GM18526 (cell line): Measurements from ENCODE around the gene DUSP8.

Experiments
- POLR2A ChIP-seq: IDR thresholded peaks from 3 replicates; pipeline ENCODE4 v1.6.1; 2011; ENCODE audit not compliant: insufficient read length; ENCODE audit errors: extremely low read depth

The DUSP8 gene

GRCh38 chr11:1581976-1582375 is 9.9 kb upstream of the DUSP8 start:
- TF ChIP-seq POLR2A: no peak

DNA sequence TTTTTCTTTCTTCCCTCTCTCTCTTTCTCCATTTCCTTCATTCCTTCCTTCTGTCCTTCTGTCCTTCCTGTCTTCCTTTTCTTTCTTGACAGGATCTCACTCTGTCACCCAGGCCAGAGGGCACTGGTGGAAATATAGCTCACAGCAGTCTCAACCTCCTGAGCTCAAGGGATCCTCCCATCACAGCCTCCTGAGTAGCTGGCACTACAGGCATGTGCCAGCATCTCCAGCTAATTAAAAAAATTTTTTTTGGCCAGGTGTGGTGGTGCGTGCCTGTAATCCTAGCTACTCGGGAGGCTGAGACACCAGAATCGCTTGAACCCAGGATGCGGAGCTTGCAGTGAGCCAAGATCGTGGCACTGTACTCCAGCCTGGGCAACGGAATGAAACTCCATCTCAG is 4.8 kb upstream of the DUSP8 start:
- no peak for TF ChIP-seq POLR2A

DNA sequence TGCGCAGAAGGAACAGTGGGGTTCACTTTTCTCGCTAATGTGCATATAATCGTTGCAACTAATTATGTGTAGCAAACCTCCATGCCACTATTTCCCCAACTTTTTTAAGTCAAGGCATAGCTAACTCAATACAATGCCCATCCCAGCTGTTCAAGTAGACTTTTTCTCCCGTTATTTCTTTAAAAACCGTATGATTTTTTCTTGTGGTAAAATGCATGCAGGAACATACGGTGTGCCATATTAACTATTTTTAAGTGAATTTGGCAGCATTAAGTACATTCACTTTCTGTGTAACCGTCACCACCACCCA is 2.8 kb upstream of the DUSP8 start:
- TF ChIP-seq POLR2A: no peak

DNA sequence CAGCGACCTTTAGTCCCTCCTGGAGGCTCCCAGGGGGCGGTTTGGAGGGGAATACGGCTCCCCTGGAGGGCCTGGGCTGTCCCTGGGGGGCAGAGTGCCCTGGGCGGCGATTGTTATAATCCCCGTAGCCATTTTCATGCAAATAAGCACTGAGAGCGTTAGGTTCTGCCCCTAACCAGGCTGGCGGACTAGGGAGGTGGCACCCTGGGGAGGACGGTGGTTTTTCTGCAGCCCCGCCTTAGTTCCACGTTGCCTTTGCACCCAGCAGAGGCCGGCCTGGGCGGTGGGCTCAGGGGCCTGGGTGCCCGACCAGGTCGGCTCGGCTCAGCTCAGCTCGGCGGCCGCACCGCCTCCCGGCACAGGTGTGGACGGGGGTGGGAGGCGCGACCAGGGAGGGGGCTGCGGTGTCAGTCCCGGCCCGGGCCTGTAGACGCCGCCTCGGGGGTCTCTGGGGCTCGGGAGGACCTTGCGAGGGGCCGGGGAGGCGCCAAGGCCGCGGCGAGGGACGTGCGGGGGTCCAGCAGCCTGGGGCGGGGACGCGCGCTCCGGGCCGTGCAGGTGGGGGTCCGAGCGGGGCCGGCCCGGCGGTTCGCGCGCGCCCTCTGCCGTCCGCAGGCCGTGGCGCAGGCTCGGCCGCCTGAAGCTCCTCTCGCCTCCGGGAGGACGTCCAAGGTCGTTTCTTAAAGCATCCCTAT is 2.3 kb upstream of the DUSP8 start:
- no peak for TF ChIP-seq POLR2A

- no peak for TF ChIP-seq POLR2A
Observed at GRCh38 chr11:1573903-1574237, 1.8 kb upstream of the DUSP8 start.

DNA sequence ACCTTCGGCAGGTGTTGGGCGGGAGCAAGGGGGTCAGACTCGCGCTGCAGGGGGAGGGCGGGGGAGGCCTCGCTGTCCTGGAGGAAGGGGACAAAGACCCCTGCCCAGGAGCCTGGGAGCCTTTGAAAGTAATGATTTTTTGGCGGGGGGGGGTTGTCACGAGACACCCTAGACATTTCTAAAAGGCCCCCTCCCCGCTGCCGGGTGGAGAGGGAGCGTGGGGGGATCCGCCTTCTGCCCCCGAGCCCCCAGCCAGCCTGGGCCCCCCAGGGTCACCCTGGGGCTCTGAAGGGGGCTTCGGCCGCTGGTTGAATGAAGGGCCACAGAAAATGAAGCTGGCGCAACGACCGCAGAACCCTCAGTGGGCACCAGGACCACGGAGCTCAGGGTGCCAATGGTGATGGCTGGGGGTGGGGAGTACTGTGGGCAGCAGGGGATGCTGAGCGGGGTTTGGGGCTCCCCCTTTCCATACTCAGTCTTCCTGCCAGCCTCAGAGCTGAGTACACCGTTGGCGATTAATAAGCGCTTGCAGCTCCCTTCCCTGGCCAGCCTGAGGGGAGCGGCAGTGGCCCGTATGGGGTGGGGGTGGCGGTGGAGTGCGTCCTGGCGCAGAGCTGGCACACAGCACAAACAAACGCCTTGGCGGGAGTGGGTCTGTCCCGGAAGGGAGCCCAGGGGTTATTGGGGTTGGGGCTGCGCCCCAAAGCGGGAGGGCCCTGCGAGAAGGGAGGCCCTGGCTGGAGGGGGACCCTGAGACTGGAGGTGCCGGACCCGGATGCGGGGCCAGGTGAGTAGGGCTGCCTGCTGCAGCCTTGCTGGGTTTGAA is 1.2 kb upstream of the DUSP8 start:
- TF ChIP-seq POLR2A: no peak

DNA sequence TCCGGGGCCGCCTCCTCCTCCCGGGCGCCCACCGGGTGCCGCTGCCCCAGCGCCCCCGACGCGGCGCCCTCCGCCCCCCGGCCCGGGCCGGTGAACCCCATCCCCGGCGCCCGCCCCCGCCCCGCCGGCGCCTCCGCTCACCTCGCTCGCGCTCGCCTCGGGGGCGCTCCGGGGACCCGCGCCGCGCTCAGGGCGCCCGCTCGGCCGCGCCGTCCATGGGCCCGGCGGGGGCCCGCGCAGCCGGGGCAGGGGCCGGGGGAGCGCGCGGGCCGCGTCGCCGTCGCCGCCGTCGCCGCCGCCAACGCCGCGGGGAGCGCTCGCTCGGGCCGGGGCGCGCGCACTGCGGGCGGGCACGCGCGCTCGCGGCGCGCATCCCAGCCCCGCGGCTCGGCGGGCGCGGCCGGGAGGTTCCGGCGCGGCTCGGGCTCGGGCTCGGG is 293 bp downstream of the DUSP8 start:
- no peak for TF ChIP-seq POLR2A

DNA sequence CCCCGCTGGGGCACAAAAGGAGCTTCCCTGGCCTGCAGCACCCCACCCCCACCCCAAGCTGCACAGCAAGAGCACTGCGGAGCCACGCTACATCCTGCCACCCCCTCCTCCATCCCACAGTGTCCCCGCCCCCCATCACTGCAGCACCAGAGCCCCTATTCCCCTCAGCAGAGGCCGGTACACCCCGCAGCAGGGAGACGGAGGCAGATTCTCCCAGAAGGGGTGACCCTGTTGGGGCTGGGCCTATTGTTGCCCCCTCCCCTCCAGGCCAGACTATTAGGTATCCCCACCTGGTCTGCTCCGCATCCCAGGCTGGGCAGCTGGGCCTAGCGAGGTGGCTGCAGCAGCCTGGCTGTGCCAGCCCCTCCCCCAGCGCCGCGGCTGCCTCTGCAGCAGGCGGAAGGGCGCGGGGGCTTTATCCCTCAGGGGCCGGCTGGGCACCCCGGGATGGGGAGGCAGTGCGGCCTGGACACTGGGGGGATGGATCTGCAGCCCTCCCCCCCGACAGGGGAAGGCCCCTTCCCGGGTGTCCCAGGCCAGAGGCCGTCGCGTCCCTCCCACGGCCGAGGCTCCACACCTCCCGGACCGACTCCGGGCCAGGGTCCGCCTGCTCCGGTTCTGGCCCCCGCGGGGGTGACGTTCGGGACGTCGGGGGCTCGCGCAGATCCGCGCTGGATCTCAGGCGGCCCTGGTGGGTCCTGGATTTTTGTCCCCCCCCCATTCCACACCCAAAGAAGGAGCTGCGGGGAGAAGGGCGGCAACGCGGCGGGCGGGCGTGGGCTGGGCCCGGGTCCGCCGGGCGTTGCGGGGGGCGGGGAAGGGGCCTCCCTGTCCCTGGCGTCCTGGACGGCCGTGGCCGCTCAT is 943 bp downstream of the DUSP8 start:
- no peak for TF ChIP-seq POLR2A

DNA sequence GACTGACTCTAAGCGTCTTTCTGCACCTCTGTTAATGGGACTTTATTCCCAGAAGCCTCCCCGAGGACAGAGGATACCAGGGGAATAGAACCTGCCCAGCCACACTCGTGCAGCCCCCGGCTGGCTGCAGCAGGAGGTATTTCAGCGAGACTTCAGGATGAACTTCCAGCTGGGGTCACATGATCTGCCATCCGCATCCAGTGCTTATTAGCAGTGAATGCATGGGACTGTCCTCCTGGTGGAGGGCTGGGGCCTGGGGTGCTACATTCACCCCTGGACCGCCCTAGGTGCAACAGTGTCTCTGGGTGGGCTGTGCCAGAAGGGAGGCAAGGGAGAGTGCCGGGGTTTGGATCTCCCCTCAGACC is 1.6 kb downstream of the DUSP8 start:
- TF ChIP-seq POLR2A: no peak

GRCh38 chr11:1570001-1570453 is 2.0 kb downstream of the DUSP8 start:
- TF ChIP-seq POLR2A: no peak

- no peak for TF ChIP-seq POLR2A
Observed at GRCh38 chr11:1569251-1569780, 2.8 kb downstream of the DUSP8 start.

DNA sequence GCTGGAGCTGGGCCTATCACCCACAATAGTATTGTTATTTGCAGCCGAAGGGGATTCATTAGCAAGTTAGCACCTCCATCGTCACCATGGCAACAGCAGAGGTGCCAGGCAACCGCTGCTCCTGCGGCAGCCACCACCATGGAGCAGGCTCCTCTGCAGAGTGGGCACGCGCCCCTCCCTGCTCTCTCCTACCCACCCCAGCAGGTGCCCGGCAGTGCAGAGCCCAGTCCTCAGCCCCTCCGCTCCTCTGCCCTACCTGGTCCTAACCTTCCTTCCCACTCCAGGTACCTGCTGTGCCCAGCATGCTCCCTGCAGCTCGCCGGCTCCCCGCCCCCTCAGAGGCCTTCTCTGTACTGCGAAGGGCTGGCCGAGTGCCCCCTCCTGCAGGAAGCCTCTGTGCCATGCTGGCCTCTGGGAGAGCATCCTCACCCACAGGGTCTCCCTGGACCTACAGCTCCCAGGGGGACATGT is 3.6 kb downstream of the DUSP8 start:
- TF ChIP-seq POLR2A: no peak

- no peak for TF ChIP-seq POLR2A
Observed at GRCh38 chr11:1567721-1568100, 4.4 kb downstream of the DUSP8 start.

DNA sequence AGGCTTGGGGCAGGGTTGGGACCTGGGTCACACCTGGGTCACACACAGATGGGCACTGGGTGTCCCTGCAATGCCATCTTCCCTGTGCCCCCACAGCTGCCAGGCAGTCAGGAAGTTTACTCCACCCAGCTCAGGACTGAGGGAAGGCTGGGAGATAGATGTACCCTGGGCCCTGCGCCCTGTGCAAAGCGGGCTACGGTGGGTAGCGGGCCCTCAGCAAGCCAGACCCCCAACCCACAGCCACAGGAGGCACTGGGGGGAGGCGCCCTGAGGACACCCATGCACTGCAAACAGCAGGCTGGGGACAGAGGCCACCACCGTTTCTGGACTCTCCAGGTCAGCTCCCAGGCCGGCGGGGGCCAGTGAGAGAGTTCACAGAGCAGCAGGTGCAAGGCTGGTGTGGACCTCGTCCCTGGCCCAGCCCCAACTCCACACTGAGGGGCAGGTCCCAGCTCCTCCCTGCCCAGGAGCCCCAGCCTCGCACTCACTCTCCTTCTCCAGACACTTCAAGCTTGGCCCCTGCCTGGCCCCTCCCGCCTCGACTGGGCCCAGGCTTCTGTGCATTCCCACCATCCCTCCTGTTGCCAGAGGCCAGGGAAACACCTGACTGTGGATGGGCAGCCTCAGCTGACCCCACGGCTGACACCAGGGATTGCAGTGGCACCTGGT is 4.9 kb downstream of the DUSP8 start:
- no peak for TF ChIP-seq POLR2A

GRCh38 chr11:1566381-1567051 is 5.6 kb downstream of the DUSP8 start:
- no peak for TF ChIP-seq POLR2A

DNA sequence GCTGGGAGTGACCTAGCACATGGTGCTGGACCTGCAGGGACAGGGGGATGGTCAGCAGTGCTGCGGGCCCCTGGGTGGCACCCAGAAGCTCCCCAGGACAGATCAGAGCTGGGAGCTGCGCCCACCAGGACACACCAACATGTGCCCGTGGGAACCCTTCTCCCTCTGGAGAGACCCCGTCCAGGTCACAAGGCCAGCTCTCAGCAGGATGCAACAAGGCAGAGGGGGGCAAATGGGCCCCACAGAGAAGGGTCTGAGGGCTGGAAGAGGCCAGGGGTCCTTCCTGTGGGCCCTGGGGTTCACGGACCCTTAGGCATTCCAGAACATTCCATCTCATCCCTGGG is 6.2 kb downstream of the DUSP8 start:
- TF ChIP-seq POLR2A: no peak
